Measurements from ENCODE around the gene TESK2.
"Not testable (repeated sequence)": the region's sequence is repeated elsewhere in the genome, so short reads cannot be mapped to it uniquely, and the experiment has no call there.

Gene TESK2, protein sequence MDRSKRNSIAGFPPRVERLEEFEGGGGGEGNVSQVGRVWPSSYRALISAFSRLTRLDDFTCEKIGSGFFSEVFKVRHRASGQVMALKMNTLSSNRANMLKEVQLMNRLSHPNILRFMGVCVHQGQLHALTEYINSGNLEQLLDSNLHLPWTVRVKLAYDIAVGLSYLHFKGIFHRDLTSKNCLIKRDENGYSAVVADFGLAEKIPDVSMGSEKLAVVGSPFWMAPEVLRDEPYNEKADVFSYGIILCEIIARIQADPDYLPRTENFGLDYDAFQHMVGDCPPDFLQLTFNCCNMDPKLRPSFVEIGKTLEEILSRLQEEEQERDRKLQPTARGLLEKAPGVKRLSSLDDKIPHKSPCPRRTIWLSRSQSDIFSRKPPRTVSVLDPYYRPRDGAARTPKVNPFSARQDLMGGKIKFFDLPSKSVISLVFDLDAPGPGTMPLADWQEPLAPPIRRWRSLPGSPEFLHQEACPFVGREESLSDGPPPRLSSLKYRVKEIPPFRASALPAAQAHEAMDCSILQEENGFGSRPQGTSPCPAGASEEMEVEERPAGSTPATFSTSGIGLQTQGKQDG

DNA sequence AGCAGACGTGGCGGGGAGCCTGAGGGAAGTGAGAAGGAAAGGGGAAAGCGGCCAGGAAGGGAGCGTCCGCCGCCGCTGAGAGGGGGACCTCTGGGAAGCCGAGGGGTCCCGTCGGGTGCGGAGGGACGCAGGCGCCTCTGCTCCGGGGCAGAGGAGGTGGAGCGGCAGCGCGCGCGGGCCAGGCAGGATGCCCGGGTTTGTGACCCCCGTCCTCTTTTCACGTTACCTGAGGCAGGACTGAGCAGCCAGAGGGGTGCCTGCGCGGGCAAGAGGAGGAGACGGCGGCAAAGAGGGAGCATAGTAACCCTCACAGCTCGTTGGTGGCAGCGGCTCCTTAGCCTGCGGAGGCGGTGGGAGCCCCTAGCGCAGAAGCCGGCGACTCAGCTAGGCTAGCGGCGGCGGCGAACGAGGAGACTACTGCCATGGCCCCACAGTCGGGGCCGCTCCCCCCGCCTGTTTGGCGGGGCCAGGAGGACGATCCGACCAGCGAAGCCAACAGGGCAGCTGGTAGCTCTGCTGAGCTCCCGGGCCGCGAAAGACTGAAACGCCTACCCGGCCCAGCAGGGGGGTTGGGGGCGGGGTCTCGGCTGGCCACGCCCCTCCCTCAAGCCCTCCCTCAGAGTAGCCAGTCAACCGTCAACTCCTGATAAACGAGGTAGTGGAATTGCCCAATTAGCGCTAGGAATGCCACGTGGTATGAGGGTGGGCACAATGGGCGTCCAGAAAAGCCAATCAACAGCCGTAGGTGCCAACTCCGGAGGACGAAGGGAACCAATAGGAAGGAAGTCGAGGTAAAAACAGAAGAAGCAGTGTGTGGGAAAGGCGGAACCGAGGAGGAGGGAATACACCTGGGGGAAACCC lies at the start of gene TESK2:
TSS of gene TESK2 (minus strand) at position 538 of the 861 bp plus-strand sequence. CDS start 33,378 bp downstream, outside the sequence.
- peak; percentile 99 for DNase-seq (ENCODE audit: low read depth in 2 of 2)

GRCh38 chr1:45536886-45537285 lies 45.9 kb upstream of the TESK2 start:
- no peak for DNase-seq (ENCODE audit: low read depth in 2 of 2)

GRCh38 chr1:45535988-45536766 lies 45.2 kb upstream of the TESK2 start:
- no peak for DNase-seq (ENCODE audit: low read depth in 2 of 2)

DNA sequence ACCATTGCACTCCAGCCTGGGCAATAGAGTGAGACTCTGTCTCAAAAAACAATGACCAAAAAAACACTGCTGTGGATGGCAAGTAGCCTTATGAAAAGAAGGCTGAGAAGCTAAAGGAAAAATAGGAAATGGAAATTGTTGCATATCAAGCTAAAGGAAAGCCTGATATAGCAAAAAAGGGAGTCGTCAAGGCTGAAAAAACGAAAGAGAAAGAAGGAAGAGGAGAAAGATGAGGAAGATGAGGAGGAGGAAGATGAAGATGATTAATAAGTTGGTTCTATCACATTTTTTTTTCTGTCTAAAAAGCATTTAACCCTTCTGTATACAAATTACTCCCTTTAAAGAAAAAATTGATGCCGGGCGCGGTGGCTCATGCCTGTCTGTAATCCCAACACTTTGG lies 40.9 kb upstream of the TESK2 start:
- DNase-seq (ENCODE audit: low read depth in 2 of 2) = no peak

GRCh38 chr1:45530632-45531135 lies 39.7 kb upstream of the TESK2 start:
- DNase-seq (ENCODE audit: low read depth in 2 of 2) = no peak

DNA sequence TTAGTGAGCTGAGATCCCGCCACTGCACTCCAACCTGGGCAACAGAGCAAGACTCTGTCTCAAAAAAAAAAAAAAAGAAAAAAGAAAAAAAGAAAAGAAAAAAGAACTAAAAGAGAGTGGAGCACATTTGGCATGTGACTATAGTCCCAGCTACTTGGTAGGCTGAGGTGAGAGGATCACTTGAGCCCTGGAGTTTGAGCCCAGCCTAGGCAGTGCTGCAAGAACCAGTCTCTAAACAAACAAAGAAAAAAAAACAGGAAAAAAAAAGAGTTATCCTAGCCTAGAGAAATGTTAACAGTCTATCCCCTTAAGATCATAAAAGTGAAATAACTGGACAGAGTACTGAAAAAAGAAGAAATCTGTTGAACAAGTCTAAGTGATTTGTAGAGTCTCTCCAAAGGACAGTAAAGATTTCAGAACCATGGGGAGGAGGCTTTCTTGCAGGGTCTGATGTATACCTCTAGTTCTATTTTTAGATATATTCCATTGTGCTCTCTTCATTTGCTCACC lies 35.2 kb upstream of the TESK2 start:
- no peak for DNase-seq (ENCODE audit: low read depth in 2 of 2)

GRCh38 chr1:45523975-45524374 lies 33.0 kb upstream of the TESK2 start:
- DNase-seq (ENCODE audit: low read depth in 2 of 2) = not testable (repeated sequence)

- DNase-seq (ENCODE audit: low read depth in 2 of 2) = not testable (repeated sequence)
Measured at GRCh38 chr1:45523516-45523915, 32.6 kb upstream of the TESK2 start.

- peak in 1 of 2 experiments; percentile 12 for DNase-seq (ENCODE audit: low read depth in 2 of 2)
Measured at GRCh38 chr1:45522324-45523104, 31.6 kb upstream of the TESK2 start.

GRCh38 chr1:45521413-45522323 lies 30.7 kb upstream of the TESK2 start, which contains the start of gene PRDX1:
PRDX1 (minus strand) TSS chr1:45521884; CDS start chr1:45519043, 2,841 bp downstream.
- DNase-seq (ENCODE audit: low read depth in 2 of 2) = peak; percentile 96

DNA sequence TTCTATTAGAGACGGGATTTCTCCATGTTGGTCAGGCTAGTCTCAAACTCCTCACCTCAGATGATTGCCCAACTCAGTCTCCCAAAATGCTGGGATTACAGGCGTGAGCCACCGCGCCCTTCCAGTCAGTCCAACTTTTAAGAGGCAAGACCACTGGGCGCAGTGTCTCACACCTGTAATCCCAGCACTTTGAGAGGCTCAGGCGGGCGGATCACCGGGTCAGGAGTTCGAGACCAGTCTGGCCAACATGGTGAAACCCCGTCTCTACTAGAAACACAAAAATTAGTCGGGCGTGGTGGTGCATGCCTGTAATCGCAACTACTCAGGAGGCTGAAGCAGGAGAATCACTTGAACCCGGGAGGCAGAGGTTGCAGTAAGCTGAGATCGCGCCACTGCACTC lies 28.8 kb upstream of the TESK2 start:
- not testable (repeated sequence) for DNase-seq (ENCODE audit: low read depth in 2 of 2)

GRCh38 chr1:45518910-45519309 lies 27.9 kb upstream of the TESK2 start:
- no peak for DNase-seq (ENCODE audit: low read depth in 2 of 2)

- DNase-seq (ENCODE audit: low read depth in 2 of 2) = not testable (repeated sequence)
Measured at GRCh38 chr1:45518366-45518765, 27.4 kb upstream of the TESK2 start.

- no peak for DNase-seq (ENCODE audit: low read depth in 2 of 2)
Measured at GRCh38 chr1:45516465-45516864, 25.5 kb upstream of the TESK2 start.

DNA sequence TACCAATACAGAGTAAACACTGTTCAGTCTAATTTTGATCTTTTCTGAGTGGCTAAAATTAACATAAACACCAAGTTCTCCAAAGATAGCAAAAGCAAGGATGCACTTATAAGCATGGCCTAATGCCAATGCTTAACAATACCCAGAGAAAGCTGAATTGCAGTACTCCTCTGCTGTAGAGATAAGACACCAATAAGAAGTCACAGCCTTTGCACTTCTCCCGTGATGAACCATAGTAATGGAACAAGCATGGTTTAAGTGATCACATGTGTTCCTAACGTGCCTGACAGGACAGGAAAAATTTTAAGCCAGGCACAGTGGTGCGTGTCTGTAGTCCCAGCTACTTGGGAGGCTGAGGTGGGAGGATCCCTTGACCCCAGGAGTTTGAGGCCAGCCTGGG lies 25.1 kb upstream of the TESK2 start:
- no peak for DNase-seq (ENCODE audit: low read depth in 2 of 2)

GRCh38 chr1:45513532-45514260 lies 22.7 kb upstream of the TESK2 start:
- DNase-seq (ENCODE audit: low read depth in 2 of 2) = not testable (repeated sequence)

DNA sequence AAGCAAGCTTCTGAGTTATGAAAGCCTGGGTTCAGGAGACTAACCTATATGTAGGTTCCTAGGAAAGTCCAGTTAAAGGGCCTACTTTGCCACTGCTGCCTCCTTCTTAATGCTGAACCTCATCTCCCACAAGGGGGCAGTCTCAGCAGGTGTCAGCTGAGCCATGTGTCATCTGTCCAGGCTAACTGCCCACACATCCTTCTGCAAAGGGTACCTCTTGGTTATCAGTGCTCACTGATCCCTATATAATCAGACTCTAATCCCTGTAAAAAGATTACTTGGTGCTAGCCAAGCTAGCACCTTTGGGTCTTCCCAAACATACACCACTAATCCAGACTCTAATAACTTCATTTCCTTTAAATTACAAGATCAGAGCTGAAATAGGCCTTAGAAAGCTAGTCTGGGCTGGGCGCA lies 21.7 kb upstream of the TESK2 start:
- DNase-seq (ENCODE audit: low read depth in 2 of 2) = peak in 1 of 2 experiments; percentile 9

DNA sequence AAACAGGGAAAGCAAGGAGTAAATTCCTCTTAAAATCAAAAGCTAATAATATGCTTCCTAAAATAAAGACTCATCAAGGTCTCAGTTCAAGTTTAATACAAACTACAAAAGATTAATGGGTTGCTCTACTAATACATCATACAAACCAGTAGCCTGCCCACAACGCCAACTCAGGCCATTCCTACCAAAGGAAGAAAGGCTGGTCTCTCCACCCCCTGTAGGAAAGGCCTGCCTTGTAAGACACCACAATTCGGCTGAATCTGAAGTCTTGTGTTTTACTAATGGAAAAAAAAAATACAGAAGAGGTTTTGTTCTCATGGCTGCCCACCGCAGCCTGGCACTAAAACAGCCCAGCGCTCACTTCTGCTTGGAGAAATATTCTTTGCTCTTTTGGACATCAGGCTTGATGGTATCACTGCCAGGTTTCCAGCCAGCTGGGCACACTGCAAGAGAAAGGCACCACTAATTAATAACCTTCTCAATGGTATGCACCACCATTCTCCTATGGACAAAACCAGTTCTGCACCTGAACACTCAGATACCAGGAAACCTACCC lies 20.1 kb upstream of the TESK2 start:
- no peak for DNase-seq (ENCODE audit: low read depth in 2 of 2)

Measured in fibroblast of skin of left quadriceps (primary cell).